Measurements from ENCODE around the gene HOXD3.

The HOXD3 gene

GRCh38 chr2:176212276-176212675 is 55.2 kb downstream of the HOXD3 start:
- DNase-seq (ENCODE audit: low read depth, low spot score): no peak

- DNase-seq (ENCODE audit: low read depth, low spot score): no peak
Observed at GRCh38 chr2:176213406-176213805, 56.3 kb downstream of the HOXD3 start.

All from iPS DF 19.7 (cell line).